ENCODE results near the gene NT5C2.

- TF ChIP-seq EZH2 (optimal IDR thresholded peaks at IDR 0.05; ENCODE audit: low read depth, low read length) (no peak), EZH2phosphoT487 (IDR thresholded peaks at IDR 0.05; ENCODE audit: low read length) (no peak), CTCF (IDR thresholded peaks at IDR 0.05; ENCODE audit: low read length) (no peak)
Measured at GRCh38 chr10:103064956-103065355, 128.1 kb downstream of the NT5C2 start.
